HepG2 (cell line): ENCODE measurements around the gene ALB. TPM values are rescaled to one million over a fixed set of nuclear protein-coding genes. Genes with fewer than 3 reads are reported as not detected.

Experiments
- GZF1 ChIP-seq: sonication (generic); formaldehyde crosslinking; IDR thresholded peaks from 2 replicates; pipeline ENCODE4 v1.5.1; 2020; ENCODE audit warnings: mild to moderate bottlenecking, missing genetic modification reagents
- HMG20A ChIP-seq: IDR thresholded peaks from 2 replicates; pipeline ENCODE4 v1.6.1; 2016; ENCODE audit warnings: borderline replicate concordance
- MEF2D ChIP-seq: sonication (generic); formaldehyde crosslinking; IDR thresholded peaks from 2 replicates; pipeline ENCODE4 v1.5.1; 2020; ENCODE audit warnings: mild to moderate bottlenecking, missing genetic modification reagents
- MIXL1 ChIP-seq: IDR thresholded peaks from 2 replicates; pipeline ENCODE4 v1.6.1; 2016
- MYNN ChIP-seq: sonication (generic); formaldehyde crosslinking; IDR thresholded peaks from 2 replicates; pipeline ENCODE4 v1.4.0; 2020; ENCODE audit warnings: mild to moderate bottlenecking, low read depth, missing genetic modification reagents
- NAIF1 ChIP-seq: sonication (generic); formaldehyde crosslinking; IDR thresholded peaks from 2 replicates; pipeline ENCODE4 v1.5.0; 2020; ENCODE audit warnings: mild to moderate bottlenecking, missing genetic modification reagents, borderline replicate concordance
- PCBP1 ChIP-seq: fragments of 200-400 bp; formaldehyde crosslinking; IDR thresholded peaks from 2 replicates; pipeline ENCODE4 v1.6.1; 2017; ENCODE audit warnings: mild to moderate bottlenecking, low read depth, low read length, borderline replicate concordance
- SAP130 ChIP-seq: IDR thresholded peaks from 2 replicates; pipeline ENCODE4 v1.6.1; 2016; ENCODE audit warnings: low read depth
- SMAD3 ChIP-seq: sonication (generic); formaldehyde crosslinking; IDR thresholded peaks from 2 replicates; pipeline ENCODE4 v1.4.0; 2020; ENCODE audit warnings: missing genetic modification reagents
- TARDBP ChIP-seq: sonication (generic); formaldehyde crosslinking; IDR thresholded peaks from 2 replicates; pipeline ENCODE4 v1.8.0; 2022; ENCODE audit warnings: mild to moderate bottlenecking, missing genetic modification reagents
- TBL1XR1 ChIP-seq: fragments of 150-350 bp; IDR thresholded peaks from 2 replicates; pipeline ENCODE4 v1.6.1; 2014; ENCODE audit warnings: borderline replicate concordance, low read length; ENCODE audit not compliant: partially characterized antibody
- TBP ChIP-seq: sonication (generic); formaldehyde crosslinking; IDR thresholded peaks from 2 replicates; pipeline ENCODE4 v1.5.0; 2020; ENCODE audit warnings: missing genetic modification reagents
- TMF1 ChIP-seq: sonication (generic); formaldehyde crosslinking; IDR thresholded peaks from 2 replicates; pipeline ENCODE4 v1.8.1; 2022; ENCODE audit warnings: low read depth, missing genetic modification reagents
- TRIM22 ChIP-seq: fragments of 450-650 bp; IDR thresholded peaks from 2 replicates; pipeline ENCODE4 v1.6.1; 2017
- ZFP36 ChIP-seq: fragments of 150-350 bp; IDR thresholded peaks from 2 replicates; pipeline ENCODE4 v1.6.1; 2018; ENCODE audit warnings: borderline replicate concordance, low read length, low read depth; ENCODE audit not compliant: partially characterized antibody
- ZIK1 ChIP-seq: sonication (generic); formaldehyde crosslinking; IDR thresholded peaks from 2 replicates; pipeline ENCODE4 v1.5.0; 2020; ENCODE audit warnings: mild to moderate bottlenecking, low read depth, missing genetic modification reagents, borderline replicate concordance
- ZNF225 ChIP-seq: sonication (generic); formaldehyde crosslinking; IDR thresholded peaks from 2 replicates; pipeline ENCODE4 v1.4.0; 2020; ENCODE audit warnings: mild to moderate bottlenecking, missing genetic modification reagents
- ZNF333 ChIP-seq: sonication (generic); formaldehyde crosslinking; IDR thresholded peaks from 2 replicates; pipeline ENCODE4 v1.4.0; 2020; ENCODE audit warnings: mild to moderate bottlenecking, missing genetic modification reagents, borderline replicate concordance
- ZNF367 ChIP-seq: sonication (generic); formaldehyde crosslinking; IDR thresholded peaks from 2 replicates; pipeline ENCODE4 v1.4.0; 2020; ENCODE audit warnings: missing genetic modification reagents, borderline replicate concordance
- ZNF569 ChIP-seq: sonication (generic); formaldehyde crosslinking; IDR thresholded peaks from 2 replicates; pipeline ENCODE4 v1.5.0; 2020; ENCODE audit warnings: mild to moderate bottlenecking, missing genetic modification reagents, moderate library complexity, borderline replicate concordance
- ZNF589 ChIP-seq: sonication (generic); formaldehyde crosslinking; conservative IDR thresholded peaks from 2 replicates; pipeline ENCODE4 v1.8.0; 2022; ENCODE audit warnings: mild to moderate bottlenecking, moderate library complexity, missing genetic modification reagents
- ZNF704 ChIP-seq: sonication (generic); formaldehyde crosslinking; IDR thresholded peaks from 2 replicates; pipeline ENCODE4 v1.8.1; 2023; ENCODE audit warnings: mild to moderate bottlenecking, inconsistent platforms, moderate library complexity, missing genetic modification reagents, borderline replicate concordance
- ZNF713 ChIP-seq: sonication (generic); formaldehyde crosslinking; IDR thresholded peaks from 2 replicates; pipeline ENCODE4 v1.4.0; 2020; ENCODE audit warnings: mild to moderate bottlenecking, missing genetic modification reagents
- ZNF766 ChIP-seq: sonication (generic); formaldehyde crosslinking; IDR thresholded peaks from 2 replicates; pipeline ENCODE4 v1.5.0; 2020; ENCODE audit warnings: missing genetic modification reagents, borderline replicate concordance
- ZNF770 ChIP-seq: sonication (generic); formaldehyde crosslinking; IDR thresholded peaks from 2 replicates; pipeline ENCODE4 v1.5.0; 2020; ENCODE audit warnings: mild to moderate bottlenecking, missing genetic modification reagents
- ZNF850 ChIP-seq: sonication (generic); formaldehyde crosslinking; conservative IDR thresholded peaks from 2 replicates; pipeline ENCODE4 v1.9.0; 2021; ENCODE audit warnings: mild to moderate bottlenecking, missing genetic modification reagents
- ZNF891 ChIP-seq: sonication (generic); formaldehyde crosslinking; IDR thresholded peaks from 2 replicates; pipeline ENCODE4 v1.5.0; 2020; ENCODE audit warnings: mild to moderate bottlenecking, missing genetic modification reagents
- ZSCAN22 ChIP-seq: sonication (generic); formaldehyde crosslinking; IDR thresholded peaks from 2 replicates; pipeline ENCODE4 v1.4.0; 2020; ENCODE audit warnings: mild to moderate bottlenecking, missing genetic modification reagents
- polyA plus RNA-seq, 8 experiments: library from polyadenylated mRNA; depleted of rRNA in 3 of 8; stranded (reverse) in 7 of 8; unstranded in 1 of 8; fragments of >200 nt; fragmentation: Illumina TruSeq in 4 of 8; extraction: Trizol in 4 of 8; gene quantifications; 2 replicates each; pipeline versions ENCODE4 v1.2.1 to v1.2.3, GENCODE V29; 2011 to 2016; ENCODE audit warnings: low read depth in 4 of 8, missing spikeins in 1 of 8, mixed read lengths in 1 of 8; ENCODE audit not compliant: insufficient read depth in 1 of 8
- total RNA-seq, 5 experiments: library from RNA; depleted of rRNA; stranded (reverse); fragments of >200 nt; fragmentation: Illumina TruSeq; extraction: Trizol; gene quantifications; 2 replicates each; pipeline ENCODE4 v1.2.3, GENCODE V29; 2016; ENCODE audit warnings: low read depth in 1 of 5

ALB gene
- total and polyA plus RNA-seq, 2 of the 13 experiments (the other 11 are each of a cell fraction or from before 2014, with no cell fraction given), result 22,259 to 22,625 TPM

- TF ChIP-seq ZNF770, result no peak
- TF ChIP-seq ZNF225 (CRISPR knock-in tag), result no peak
- no peak for TF ChIP-seq ZNF589 (CRISPR knock-in tag)
- no peak for TF ChIP-seq ZNF569 (CRISPR knock-in tag)
- no peak for TF ChIP-seq ZNF333 (CRISPR knock-in tag)
- peak; percentile 16; the same call in 1 of the 2 replicates for TF ChIP-seq TARDBP (CRISPR knock-in tag)
- no peak for TF ChIP-seq ZNF704 (CRISPR knock-in tag)
- no peak for TF ChIP-seq ZNF891 (CRISPR knock-in tag)
- no peak for TF ChIP-seq NAIF1
- TF ChIP-seq ZIK1 (CRISPR knock-in tag), result no peak
- no peak for TF ChIP-seq TBP
- no peak for TF ChIP-seq MYNN (CRISPR knock-in tag)
- no peak for TF ChIP-seq PCBP1
- peak; percentile 85 for TF ChIP-seq MIXL1
- no peak for TF ChIP-seq ZNF766 (CRISPR knock-in tag)
- TF ChIP-seq MEF2D (CRISPR knock-in tag), result peak; percentile 91
- no peak for TF ChIP-seq ZNF367
- TF ChIP-seq ZNF850, result no peak
- TF ChIP-seq ZFP36, result no peak
- TF ChIP-seq ZSCAN22 (CRISPR knock-in tag), result no peak
- no peak for TF ChIP-seq ZNF713
- TF ChIP-seq SAP130 (CRISPR knock-in tag), result peak; percentile 71
- TF ChIP-seq TBL1XR1, result peak; percentile 84
- peak; percentile 76 for TF ChIP-seq SMAD3 (CRISPR knock-in tag)
- no peak for TF ChIP-seq TRIM22
- peak; percentile 92 for TF ChIP-seq HMG20A
- TF ChIP-seq TMF1 (CRISPR knock-in tag), result no peak
- TF ChIP-seq GZF1, result 0 out of 2 replicates have a peak, but pooled peaks have one; percentile 15
Measured at GRCh38 chr4:73432169-73433000, 28.3 kb downstream of the ALB start (continued).
